ENCODE measurements around the gene CASP10. TPM values are rescaled to one million over a fixed set of nuclear protein-coding genes. Genes with fewer than 3 reads are reported as not detected.
"Not testable (repeated sequence)": the region's sequence is repeated elsewhere in the genome, so short reads cannot be mapped to it uniquely, and the experiment has no call there.

Gene CASP10
- total RNA-seq, 4 donors from 2014 or later: 6.1 to 21.4 (median 11.2) TPM

- Histone ChIP-seq H3K9me3 (no peaks in the 10 kb centered on the region), H3K4me3 (no peak overlapping the region), H3K27me3 (no peaks in the 10 kb centered on the region), H3K27ac (peak overlapping the region; percentile 37 to 72 (median 58)), H3K4me1 (peaks cover 0 to 32% (median 7%) of the 10 kb centered on the region in 4 donors), H3K36me3 (peaks cover 3 to 89% (median 20%) of the 10 kb centered on the region in 3 donors)
- TF ChIP-seq EP300 (IDR thresholded peaks at IDR 0.05) (peak; percentile 52 to 79), POLR2A (IDR thresholded peaks at IDR 0.05) (no peak), CTCF (IDR thresholded peaks at IDR 0.05) (peak; percentile 41 to 76 (median 53))
- DNase-seq (ENCODE audit: low spot score in 2 of 2): peak; percentile 32 to 87
- 49% methylated on average over 5 of the region's 5 CpGs for WGBS, 2 donors
Observed at GRCh38 chr2:201158111-201158929, 24.6 kb upstream of the CASP10 start.

- 88 to 95% methylated on average over 1 of the region's 1 CpG for WGBS, 2 donors
- Histone ChIP-seq H3K27me3 (no peaks in the 10 kb centered on the region), H3K4me1 (peaks cover 0 to 12% (median 0%) of the 10 kb centered on the region in 4 donors), H3K9me3 (peaks cover 0 to 18% (median 0%) of the 10 kb centered on the region in 4 donors), H3K27ac (no peak overlapping the region), H3K36me3 (peaks cover 3 to 90% (median 30%) of the 10 kb centered on the region in 3 donors), H3K4me3 (no peak overlapping the region)
- TF ChIP-seq POLR2A (IDR thresholded peaks at IDR 0.05) (no peak), CTCF (IDR thresholded peaks at IDR 0.05) (no peak), EP300 (IDR thresholded peaks at IDR 0.05) (no peak)
- DNase-seq (ENCODE audit: low spot score in 2 of 2): no peak
Observed at GRCh38 chr2:201164166-201164565, 18.8 kb upstream of the CASP10 start.

- Histone ChIP-seq H3K27me3 (no peaks in the 10 kb centered on the region), H3K9me3 (peaks cover 0 to 19% (median 0%) of the 10 kb centered on the region in 4 donors), H3K36me3 (peaks cover 0 to 56% (median 19%) of the 10 kb centered on the region in 3 donors), H3K27ac (no peak overlapping the region), H3K4me3 (no peak overlapping the region), H3K4me1 (no peaks in the 10 kb centered on the region)
- WGBS, 2 donors: 95 to 97% methylated on average over 3 of the region's 3 CpGs
- no peak for DNase-seq (ENCODE audit: low spot score in 2 of 2)
- TF ChIP-seq POLR2A (IDR thresholded peaks at IDR 0.05): no peak
- no peak for TF ChIP-seq EP300 (IDR thresholded peaks at IDR 0.05)
- TF ChIP-seq CTCF (IDR thresholded peaks at IDR 0.05): no peak
Observed at GRCh38 chr2:201167546-201167945, 15.4 kb upstream of the CASP10 start.

GRCh38 chr2:201168496-201168895, 14.4 kb upstream of the CASP10 start:
- H3K4me1 ChIP-seq; H3K27ac ChIP-seq; H3K27me3 ChIP-seq; DNase-seq (ENCODE audit: low spot score in 2 of 2); H3K4me3 ChIP-seq: not testable (repeated sequence)
- H3K9me3 ChIP-seq: peaks cover 0 to 19% (median 0%) of the 10 kb centered on the region in 4 donors
- WGBS, 2 donors: 82 to 85% methylated on average over 1 of the region's 1 CpG
- H3K36me3 ChIP-seq: peaks cover 0 to 46% (median 18%) of the 10 kb centered on the region in 3 donors

- TF ChIP-seq CTCF (IDR thresholded peaks at IDR 0.05) (no peak), EP300 (IDR thresholded peaks at IDR 0.05) (no peak), POLR2A (IDR thresholded peaks at IDR 0.05) (no peak)
- H3K27ac ChIP-seq: no peak overlapping the region
- H3K4me1 ChIP-seq: peaks cover 0 to 5% (median 2%) of the 10 kb centered on the region in 4 donors
- H3K27me3 ChIP-seq: no peaks in the 10 kb centered on the region
- WGBS, 2 donors: 49 to 59% methylated on average over 6 of the region's 6 CpGs
- peaks cover 0 to 19% (median 0%) of the 10 kb centered on the region in 4 donors for H3K9me3 ChIP-seq
- no peak for DNase-seq (ENCODE audit: low spot score in 2 of 2)
- peaks cover 0 to 18% (median 0%) of the 10 kb centered on the region in 3 donors for H3K36me3 ChIP-seq
- H3K4me3 ChIP-seq: no peak overlapping the region
Observed at GRCh38 chr2:201171259-201171814, 11.6 kb upstream of the CASP10 start.

All from tibial nerve (tissue), 4 donors.